GM12878 (cell line): ENCODE measurements around the gene TBC1D24. TPM values are rescaled to one million over a fixed set of nuclear protein-coding genes. Genes with fewer than 3 reads are reported as not detected.
"Not testable (repeated sequence)": the region's sequence is repeated elsewhere in the genome, so short reads cannot be mapped to it uniquely, and the experiment has no call there.

Source experiments
- ATAC-seq: fragments of 200-7000 bp; cut with Tn5 transposase; 3 replicates; pipeline ENCODE4 v1.9.1; 2020; ENCODE audit warnings: mild to moderate bottlenecking, moderate library complexity
- BruUV-seq: library from RNA; stranded (reverse); fragments of 400-500 nt; replicated peaks from 2 replicates; lab custom pipeline; 2021; lab: Mats Ljungman, UMichigan
- CTCF ChIA-PET: fragments of 300-600 bp; sonication (Branson Sonifier 250); formaldehyde crosslinking; extraction: SDS; loops from one replicate; lab custom pipeline; 2021; ENCODE audit warnings: inconsistent platforms; lab: Yijun Ruan, JAX
- POLR2A ChIA-PET: fragments of 350-600 bp; formaldehyde crosslinking; extraction: SDS; loops from one replicate; lab custom pipeline; 2021; ENCODE audit warnings: inconsistent platforms; lab: Charles Lee
- RAD21 ChIA-PET: fragments of 300-600 bp; sonication (Branson Sonifier 250); formaldehyde crosslinking; loops from one replicate; lab custom pipeline; 2023; ENCODE audit warnings: antibody characterized with exemption; ENCODE audit not compliant: unreplicated experiment; lab: Charles Lee
- SMC1A ChIA-PET: fragments of 300-600 bp; sonication (Branson Sonifier 250); formaldehyde crosslinking; loops from one replicate; lab custom pipeline; 2023; ENCODE audit not compliant: unreplicated experiment, uncharacterized antibody; lab: Charles Lee
- DNase-seq: peaks from one replicate; pipeline ENCODE4 v3.0.0-alpha.2; 2011; ENCODE audit warnings: low read depth, low spot score
- FAIRE-seq: peaks from 3 replicates; lab custom pipeline; 2011; peaks lifted over from hg19 to GRCh38; lab: Jason Lieb, UNC
- H2AFZ ChIP-seq: 2 replicates; pipeline ENCODE4 v1.6.0; 2011; ENCODE audit warnings: low read depth, low read length, control low read depth; ENCODE audit not compliant: control insufficient read depth
- H3K27ac ChIP-seq: 2 replicates; pipeline ENCODE4 v1.5.1; 2011; ENCODE audit warnings: control low read depth; ENCODE audit not compliant: control insufficient read depth, insufficient read depth
- H3K27me3 ChIP-seq, 2 experiments: replicated peaks in 1 of 2; 2 replicates each; pipeline versions ENCODE4 v1.6.0 to v1.6.1; 2011; ENCODE audit warnings: low read length in 1 of 2; ENCODE audit not compliant: control insufficient read depth in 2 of 2, insufficient read depth in 2 of 2
- H3K36me3 ChIP-seq, 2 experiments: 2 replicates each; pipeline ENCODE4 v1.5.1; 2011; ENCODE audit warnings: low read length in 1 of 2; ENCODE audit not compliant: control insufficient read depth in 2 of 2, insufficient read depth in 2 of 2
- H3K4me1 ChIP-seq: 2 replicates; pipeline ENCODE4 v1.6.1; 2011; ENCODE audit warnings: mild to moderate bottlenecking, low read length, moderate library complexity, mixed read lengths; ENCODE audit not compliant: control insufficient read depth, insufficient read depth
- H3K4me2 ChIP-seq: 2 replicates; pipeline ENCODE4 v1.6.0; 2011; ENCODE audit warnings: control low read depth; ENCODE audit not compliant: control insufficient read depth, insufficient read depth
- H3K4me3 ChIP-seq: fragments of 200-600 bp; sonication (generic); 2 replicates; pipeline ENCODE4 v1.5.1; 2016
- H3K79me2 ChIP-seq: 2 replicates; pipeline ENCODE4 v1.6.0; 2011; ENCODE audit warnings: low read length; ENCODE audit not compliant: control insufficient read depth, insufficient read depth
- H3K9ac ChIP-seq: 2 replicates; pipeline ENCODE4 v1.8.0; 2011; ENCODE audit warnings: low read length, control low read depth, mixed read lengths; ENCODE audit not compliant: control insufficient read depth, insufficient read depth
- H3K9me3 ChIP-seq: replicated peaks from 3 replicates; pipeline ENCODE4 v1.5.1; 2011; ENCODE audit warnings: mild to moderate bottlenecking, low read length; ENCODE audit not compliant: control insufficient read depth, insufficient read depth
- H4K20me1 ChIP-seq: 2 replicates; pipeline ENCODE4 v1.6.0; 2011; ENCODE audit not compliant: control insufficient read depth, insufficient read depth
- BHLHE40 ChIP-seq, 2 experiments: fragments of 450-650 bp in 1 of 2; IDR thresholded peaks; 2 replicates each; pipeline ENCODE4 v1.6.1; 2011 to 2017; ENCODE audit warnings: low read depth in 2 of 2, borderline replicate concordance in 1 of 2, improper control_type of control experiment in 1 of 2, low read length in 1 of 2, mild to moderate bottlenecking in 1 of 2
- IKZF2 ChIP-seq, 2 experiments: fragments of 450-650 bp; IDR thresholded peaks; 2 replicates each; pipeline ENCODE4 v1.6.1; 2017; ENCODE audit warnings: mild to moderate bottlenecking in 2 of 2, moderate library complexity in 2 of 2
- JUNB ChIP-seq: IDR thresholded peaks from 2 replicates; pipeline ENCODE4 v1.6.1; 2016; ENCODE audit warnings: antibody characterized with exemption, mild to moderate bottlenecking
- MEF2B ChIP-seq: fragments of 450-650 bp; IDR thresholded peaks from 2 replicates; pipeline ENCODE4 v1.6.1; 2018; ENCODE audit warnings: mild to moderate bottlenecking, moderate library complexity; ENCODE audit not compliant: partially characterized antibody, poor library complexity, severe bottlenecking
- YY1 ChIP-seq: IDR thresholded peaks from 2 replicates; pipeline ENCODE4 v1.6.1; 2011; ENCODE audit warnings: low read depth, mild to moderate bottlenecking, low read length
- ZNF384 ChIP-seq: IDR thresholded peaks from 2 replicates; pipeline ENCODE4 v1.6.1; 2012; ENCODE audit warnings: low read depth, mild to moderate bottlenecking, low read length, improper control_type of control experiment, borderline replicate concordance
- WGBS: methylation state at CpG from one replicate; pipeline ENCODE4 v1.1.6; 2016; ENCODE audit warnings: low lambda C conversion rate; ENCODE audit not compliant: insufficient replicate concordance, insufficient coverage; ENCODE audit errors: missing lambda C conversion rate; 5-methylcytosine and 5-hydroxymethylcytosine counted together
- in situ Hi-C: fragments of 300-500 bp; cut with MboI; formaldehyde crosslinking; loops from 9 replicates; pipeline ENCODE4 v1.14.3; 2018; ENCODE audit warnings: mixed read lengths
- intact Hi-C: fragments of 100-400 bp; cut with micrococcal nuclease; formaldehyde crosslinking; loops from one replicate; pipeline ENCODE4 v1.14.2; 2022; ENCODE audit not compliant: unreplicated experiment
- polyA plus RNA-seq, 11 experiments: library from polyadenylated mRNA; depleted of rRNA in 4 of 11; unstranded in 6 of 11; stranded (reverse) in 5 of 11; fragments of >200 nt; fragmentation: Nextera tagmentation in 4 of 11; fragmentation: Illumina TruSeq in 1 of 11; extraction: Ambion mirVana in 4 of 11; extraction: Trizol in 1 of 11; gene quantifications; 1 replicate in 1 of 11; 2 replicates in 10 of 11; pipeline versions ENCODE4 v1.2.1 to v1.2.3, GENCODE V29; 2011 to 2016; ENCODE audit warnings: inconsistent platforms in 2 of 11, missing spikeins in 2 of 11, low read depth in 1 of 11
- total RNA-seq, 4 experiments: library from RNA; depleted of rRNA in 3 of 4; stranded (reverse); fragments of >200 nt in 3 of 4; fragmentation: Illumina TruSeq in 1 of 4; extraction: Trizol in 1 of 4; gene quantifications; 2 replicates each; pipeline versions ENCODE4 v1.2.1 to v1.2.3, GENCODE V29; 2013 to 2021

Gene TBC1D24
- total and polyA plus RNA-seq, 10 of the 15 experiments (the other 5 are each of a cell fraction or from before 2014, with no cell fraction given): 1.1 to 9.6 (median 4.5) TPM

DNA sequence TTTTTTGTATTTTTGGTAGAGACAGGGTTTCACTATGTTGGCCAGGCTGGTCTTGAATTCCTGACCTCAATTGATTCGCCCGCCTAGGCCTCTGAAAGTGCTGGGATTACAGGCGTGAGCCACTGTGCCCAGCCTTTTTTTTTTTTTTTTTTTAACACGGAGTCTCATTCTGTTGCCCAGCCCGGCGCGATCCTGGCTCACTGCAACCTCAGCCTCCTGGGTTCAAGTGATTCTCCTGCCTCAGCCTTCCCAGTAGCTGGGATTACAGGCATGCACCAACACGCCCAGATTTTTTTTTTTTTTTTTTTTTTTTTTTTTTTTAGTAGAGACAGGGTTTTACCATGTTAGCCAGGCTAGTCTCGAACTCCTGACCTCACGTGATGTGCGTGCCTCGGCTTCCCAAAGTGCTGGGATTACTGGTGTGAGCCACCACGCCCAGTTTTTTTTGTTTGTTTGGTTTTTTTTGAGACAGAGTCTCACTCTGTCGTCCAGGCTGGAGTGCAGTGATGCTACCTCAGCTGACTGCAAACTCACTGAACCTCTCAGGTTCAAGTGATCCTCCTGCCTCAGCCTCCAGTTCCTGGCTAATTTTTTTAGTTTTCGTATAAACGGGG lies 58.3 kb downstream of the TBC1D24 start:
- H3K79me2 ChIP-seq, H3K36me3 ChIP-seq, in situ Hi-C loops, H3K9me3 ChIP-seq, H3K27me3 ChIP-seq, FAIRE-seq, H4K20me1 ChIP-seq, BruUV-seq, SMC1A ChIA-PET, DNase-seq, ATAC-seq: not testable (repeated sequence)
- Histone ChIP-seq H3K4me2 (peak overlapping the region; percentile 100), H3K27ac (peak overlapping the region; percentile 89), H3K4me3 (peak overlapping the region; percentile 95), H3K9ac (peak overlapping the region; percentile 85), H3K4me1 (peaks cover 13% of the 10 kb centered on the region), H2AFZ (0 out of 2 replicates have a peak overlapping the region, but pooled peaks have one; percentile 82)
- whole genome bisulfite sequencing: 14% methylated on average over 14 of the region's 16 CpGs
- CTCF ChIA-PET: interaction anchor here (1.0 to 1.7 kb wide), 2 partner anchors 23 to 282 kb away, joined by 3 to 4 read pairs; partner anchors contain the start of gene ECI1
- RAD21 ChIA-PET: interaction anchor here (0.6 to 1.3 kb wide), 2 partner anchors 26 to 1769 kb away, joined by 3 to 6 read pairs; no protein-coding TSS in a partner anchor
- intact Hi-C loops: loop anchor here (10.0 kb wide), 1 partner anchor 152 kb away; the partner anchor contains the start of gene KCTD5
- TF ChIP-seq JUNB (0 out of 2 replicates have a peak, but pooled peaks have one; percentile 1), YY1 (0 out of 2 replicates have a peak, but pooled peaks have one; percentile 6), IKZF2 (IDR thresholded peaks at IDR 0.05) (0 out of 4 replicates have a peak, but pooled peaks of 1 of the 2 experiments have one; percentile 16), ZNF384 (peak; percentile 75), MEF2B (peak; percentile 4), BHLHE40 (IDR thresholded peaks at IDR 0.05; ENCODE audit: borderline replicate concordance in 1 of 2, low read depth in 2 of 2, low read length in 1 of 2) (peak in 1 of 2 experiments; percentile 38; a peak in 1 of 4 replicates)
- POLR2A ChIA-PET: interaction anchor here (0.8 to 1.6 kb wide), 3 partner anchors 18 to 378 kb away, joined by 3 to 8 read pairs (median 5); partner anchors contain the start of genes ECI1 and TRAF7
